ENCODE results near the gene WSB1. TPM values are rescaled to one million over a fixed set of nuclear protein-coding genes. Genes with fewer than 3 reads are reported as not detected.

WSB1 gene
- total RNA-seq, 1 experiment from 2014 or later, result 35.1 TPM

DNA sequence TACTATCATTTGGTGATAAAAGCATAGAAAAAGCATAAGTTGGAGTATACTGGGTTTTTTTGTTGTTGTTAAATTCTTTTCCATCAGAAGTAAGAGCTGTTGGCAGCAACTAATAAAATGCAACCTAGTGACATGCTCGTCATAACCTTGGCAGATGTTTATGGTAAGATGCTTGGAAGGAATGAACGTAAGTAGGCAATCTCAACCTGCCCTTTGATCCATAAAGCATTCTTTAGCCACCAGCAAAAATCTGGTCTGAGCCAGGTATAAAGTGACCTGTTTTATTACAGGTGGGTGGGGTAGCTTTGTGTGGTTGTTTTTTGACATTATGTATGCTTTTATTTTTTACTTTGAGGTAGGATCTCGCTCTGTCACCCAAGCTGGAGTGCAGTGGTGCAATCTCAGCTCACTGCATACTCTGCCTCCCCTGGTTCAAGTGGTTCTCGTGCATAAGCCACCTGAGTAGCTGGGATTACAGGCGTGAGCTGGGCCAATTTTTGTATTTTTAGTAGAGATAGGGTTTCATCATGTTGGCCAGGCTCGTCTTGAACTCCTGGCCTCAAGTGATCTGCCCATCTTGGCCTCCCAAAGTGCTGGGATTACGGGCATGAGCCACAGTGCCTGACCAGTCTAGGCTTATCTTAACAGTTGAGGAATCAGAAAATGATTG lies 22.0 kb downstream of the WSB1 start:
- ATAC-seq (no peak), DNase-seq (no peak)
- ChIA-PET CTCF (no interaction called here), POLR2A (ENCODE audit: unreplicated experiment) (no interaction called here)
- Histone ChIP-seq H2AFZ (ENCODE audit: low read length) (no peak overlapping the region), H3K9me2 (replicated peaks; ENCODE audit: low read length) (no peaks in the 10 kb centered on the region), H3K9me3 (ENCODE audit: low read length) (no peaks in the 10 kb centered on the region), H3K27me3 (ENCODE audit: low read length) (no peaks in the 10 kb centered on the region), H3F3A (ENCODE audit: low read length, unreplicated experiment) (no peaks in the 10 kb centered on the region), H3K4me3 (ENCODE audit: low read length) (no peak overlapping the region), H3K4me2 (ENCODE audit: low read length) (no peak overlapping the region), H3K27ac (ENCODE audit: low read length) (no peak overlapping the region), H4K20me1 (ENCODE audit: low read length) (no peaks in the 10 kb centered on the region), H3K79me2 (ENCODE audit: low read length) (no peaks in the 10 kb centered on the region), H3K36me3 (ENCODE audit: low read depth, low read length) (peaks cover 32% of the 10 kb centered on the region), H3K9ac (ENCODE audit: low read length) (no peak overlapping the region), H3K4me1 (ENCODE audit: insufficient read depth, low read length) (no peaks in the 10 kb centered on the region)
- TF ChIP-seq, protein P1, sequence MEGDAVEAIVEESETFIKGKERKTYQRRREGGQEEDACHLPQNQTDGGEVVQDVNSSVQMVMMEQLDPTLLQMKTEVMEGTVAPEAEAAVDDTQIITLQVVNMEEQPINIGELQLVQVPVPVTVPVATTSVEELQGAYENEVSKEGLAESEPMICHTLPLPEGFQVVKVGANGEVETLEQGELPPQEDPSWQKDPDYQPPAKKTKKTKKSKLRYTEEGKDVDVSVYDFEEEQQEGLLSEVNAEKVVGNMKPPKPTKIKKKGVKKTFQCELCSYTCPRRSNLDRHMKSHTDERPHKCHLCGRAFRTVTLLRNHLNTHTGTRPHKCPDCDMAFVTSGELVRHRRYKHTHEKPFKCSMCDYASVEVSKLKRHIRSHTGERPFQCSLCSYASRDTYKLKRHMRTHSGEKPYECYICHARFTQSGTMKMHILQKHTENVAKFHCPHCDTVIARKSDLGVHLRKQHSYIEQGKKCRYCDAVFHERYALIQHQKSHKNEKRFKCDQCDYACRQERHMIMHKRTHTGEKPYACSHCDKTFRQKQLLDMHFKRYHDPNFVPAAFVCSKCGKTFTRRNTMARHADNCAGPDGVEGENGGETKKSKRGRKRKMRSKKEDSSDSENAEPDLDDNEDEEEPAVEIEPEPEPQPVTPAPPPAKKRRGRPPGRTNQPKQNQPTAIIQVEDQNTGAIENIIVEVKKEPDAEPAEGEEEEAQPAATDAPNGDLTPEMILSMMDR (conservative IDR thresholded peaks at IDR 0.05; ENCODE audit: low read depth, low read length), result no peak
- TF ChIP-seq EZH2 (IDR thresholded peaks at IDR 0.05; ENCODE audit: low read length, unreplicated experiment) (no peak), EZH2phosphoT487 (IDR thresholded peaks at IDR 0.05; ENCODE audit: borderline replicate concordance, low read length) (no peak)
- BruUV-seq (replicated peaks), result no TSS peak
- intact Hi-C loops (cut with micrococcal nuclease), result no loop called here

DNA sequence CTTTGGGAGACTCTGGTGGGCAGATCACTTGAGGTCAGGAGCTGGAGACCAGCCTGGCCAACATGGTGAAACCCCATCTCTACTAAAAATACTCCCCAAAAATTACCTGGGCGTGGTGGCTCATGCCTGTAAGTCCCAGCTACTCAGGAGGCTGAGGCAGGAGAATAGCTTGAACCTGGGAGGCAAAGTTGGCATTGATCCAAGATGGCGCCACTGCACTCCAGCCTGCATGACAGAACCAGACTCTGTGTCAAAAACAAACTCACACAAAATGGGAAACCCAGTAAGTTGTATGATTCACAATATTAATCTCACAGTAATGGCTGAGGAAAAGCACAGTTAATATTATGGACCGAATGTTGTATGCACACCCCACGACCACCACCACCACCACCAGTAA lies 24.3 kb downstream of the WSB1 start:
- H3K9me3 ChIP-seq (ENCODE audit: low read length), result no peaks in the 10 kb centered on the region
- intact Hi-C loops (cut with micrococcal nuclease), result no loop called here
- H3K79me2 ChIP-seq (ENCODE audit: low read length), result no peaks in the 10 kb centered on the region
- H4K20me1 ChIP-seq (ENCODE audit: low read length), result no peaks in the 10 kb centered on the region
- no peak for ATAC-seq
- no peak overlapping the region for H2AFZ ChIP-seq (ENCODE audit: low read length)
- no TSS peak for BruUV-seq (replicated peaks)
- TF ChIP-seq, protein P1 (conservative IDR thresholded peaks at IDR 0.05; ENCODE audit: low read depth, low read length), result no peak
- TF ChIP-seq EZH2 (IDR thresholded peaks at IDR 0.05; ENCODE audit: low read length, unreplicated experiment) (no peak), EZH2phosphoT487 (IDR thresholded peaks at IDR 0.05; ENCODE audit: borderline replicate concordance, low read length) (no peak)
- H3K4me3 ChIP-seq (ENCODE audit: low read length), result no peak overlapping the region
- H3K27ac ChIP-seq (ENCODE audit: low read length), result no peak overlapping the region
- ChIA-PET CTCF (no interaction called here), POLR2A (ENCODE audit: unreplicated experiment) (no interaction called here)
- peaks cover 23% of the 10 kb centered on the region for H3K36me3 ChIP-seq (ENCODE audit: low read depth, low read length)
- H3F3A ChIP-seq (ENCODE audit: low read length, unreplicated experiment), result no peaks in the 10 kb centered on the region
- no peak overlapping the region for H3K9ac ChIP-seq (ENCODE audit: low read length)
- DNase-seq, result no peak
- no peaks in the 10 kb centered on the region for H3K9me2 ChIP-seq (replicated peaks; ENCODE audit: low read length)
- H3K27me3 ChIP-seq (ENCODE audit: low read length), result no peaks in the 10 kb centered on the region
- H3K4me2 ChIP-seq (ENCODE audit: low read length), result no peak overlapping the region
- 0 out of 2 replicates have a peak, but pooled peaks cover 3% of the 10 kb centered on the region for H3K4me1 ChIP-seq (ENCODE audit: insufficient read depth, low read length)

DNA sequence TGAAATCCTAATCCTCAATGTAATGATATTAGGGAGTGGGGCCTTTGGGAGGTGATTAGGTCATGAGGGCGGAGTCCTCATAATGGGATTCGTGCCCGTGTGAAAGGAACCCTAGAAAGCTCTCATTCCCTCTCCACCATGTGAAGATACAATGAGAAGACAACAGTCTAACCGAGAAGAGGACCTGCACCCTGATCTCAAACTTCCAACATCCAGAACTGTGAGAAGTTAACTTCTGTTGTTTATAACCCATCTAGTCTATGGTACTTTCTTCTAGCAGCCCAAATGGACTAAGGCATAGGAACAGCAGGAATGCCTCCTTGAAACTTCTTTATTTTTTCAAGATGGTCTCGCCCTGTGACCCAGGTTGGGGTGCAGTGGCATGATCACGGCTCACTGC lies 24.7 kb downstream of the WSB1 start:
- no peaks in the 10 kb centered on the region for H3F3A ChIP-seq (ENCODE audit: low read length, unreplicated experiment)
- intact Hi-C loops (cut with micrococcal nuclease), result no loop called here
- H2AFZ ChIP-seq (ENCODE audit: low read length), result no peak overlapping the region
- H3K27ac ChIP-seq (ENCODE audit: low read length), result no peak overlapping the region
- H3K9ac ChIP-seq (ENCODE audit: low read length), result no peak overlapping the region
- H3K4me3 ChIP-seq (ENCODE audit: low read length), result no peak overlapping the region
- peaks cover 7% of the 10 kb centered on the region; the same call in 1 of the 2 replicates for H3K4me1 ChIP-seq (ENCODE audit: insufficient read depth, low read length)
- H3K27me3 ChIP-seq (ENCODE audit: low read length), result no peaks in the 10 kb centered on the region
- CTCF ChIA-PET, result no interaction called here
- H3K9me2 ChIP-seq (replicated peaks; ENCODE audit: low read length), result no peaks in the 10 kb centered on the region
- BruUV-seq (replicated peaks), result no TSS peak
- H3K79me2 ChIP-seq (ENCODE audit: low read length), result no peaks in the 10 kb centered on the region
- peaks cover 19% of the 10 kb centered on the region for H3K36me3 ChIP-seq (ENCODE audit: low read depth, low read length)
- H3K4me2 ChIP-seq (ENCODE audit: low read length), result no peak overlapping the region
- DNase-seq, result no peak
- ATAC-seq, result no peak
- TF ChIP-seq EZH2phosphoT487 (IDR thresholded peaks at IDR 0.05; ENCODE audit: borderline replicate concordance, low read length) (no peak), EZH2 (IDR thresholded peaks at IDR 0.05; ENCODE audit: low read length, unreplicated experiment) (no peak)
- POLR2A ChIA-PET (ENCODE audit: unreplicated experiment), result no interaction called here
- no peaks in the 10 kb centered on the region for H3K9me3 ChIP-seq (ENCODE audit: low read length)
- no peaks in the 10 kb centered on the region for H4K20me1 ChIP-seq (ENCODE audit: low read length)
